HG03575 (cell line): ENCODE data around the gene ABHD2.

Source experiments
- ATAC-seq: cut with Tn5 transposase; IDR thresholded peaks from one replicate; pipeline ENCODE4 v1.9.1; 2021; ENCODE audit not compliant: unreplicated experiment, insufficient number of reproducible peaks, low FRiP score; ENCODE audit errors: extremely low read depth

The ABHD2 gene

DNA sequence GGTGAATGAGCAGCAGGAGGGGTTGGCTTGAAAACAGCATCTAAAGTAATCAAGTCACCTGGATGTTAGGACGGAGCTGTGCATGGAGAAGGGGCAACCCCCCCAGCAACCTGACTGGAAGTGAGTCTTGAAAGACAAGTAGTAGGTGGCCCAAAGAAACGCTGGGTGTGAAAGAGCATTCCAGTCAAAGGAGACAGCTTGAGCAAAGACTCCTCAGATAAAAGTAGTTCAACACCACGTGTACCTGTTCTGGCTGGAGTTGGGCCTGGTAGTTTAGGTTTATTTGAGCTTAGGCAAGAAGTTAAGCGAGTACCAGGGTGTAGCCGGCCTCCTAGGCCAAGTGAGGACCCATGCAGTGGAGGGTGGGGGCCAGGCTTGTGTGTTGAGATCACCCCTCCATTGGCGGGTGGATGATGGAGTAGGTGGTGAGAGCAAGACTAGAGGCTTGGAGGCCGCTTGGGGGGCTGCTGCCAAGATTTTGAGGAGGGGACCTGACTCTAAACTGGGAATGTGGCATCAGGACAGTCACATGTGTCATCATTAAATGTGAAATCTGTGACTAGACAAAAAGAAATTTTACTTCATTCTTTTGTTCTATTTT, 61.3 kb downstream of the ABHD2 start:
- no peak for ATAC-seq

GRCh38 chr15:89150287-89150686, 62.0 kb downstream of the ABHD2 start:
- ATAC-seq, result no peak

DNA sequence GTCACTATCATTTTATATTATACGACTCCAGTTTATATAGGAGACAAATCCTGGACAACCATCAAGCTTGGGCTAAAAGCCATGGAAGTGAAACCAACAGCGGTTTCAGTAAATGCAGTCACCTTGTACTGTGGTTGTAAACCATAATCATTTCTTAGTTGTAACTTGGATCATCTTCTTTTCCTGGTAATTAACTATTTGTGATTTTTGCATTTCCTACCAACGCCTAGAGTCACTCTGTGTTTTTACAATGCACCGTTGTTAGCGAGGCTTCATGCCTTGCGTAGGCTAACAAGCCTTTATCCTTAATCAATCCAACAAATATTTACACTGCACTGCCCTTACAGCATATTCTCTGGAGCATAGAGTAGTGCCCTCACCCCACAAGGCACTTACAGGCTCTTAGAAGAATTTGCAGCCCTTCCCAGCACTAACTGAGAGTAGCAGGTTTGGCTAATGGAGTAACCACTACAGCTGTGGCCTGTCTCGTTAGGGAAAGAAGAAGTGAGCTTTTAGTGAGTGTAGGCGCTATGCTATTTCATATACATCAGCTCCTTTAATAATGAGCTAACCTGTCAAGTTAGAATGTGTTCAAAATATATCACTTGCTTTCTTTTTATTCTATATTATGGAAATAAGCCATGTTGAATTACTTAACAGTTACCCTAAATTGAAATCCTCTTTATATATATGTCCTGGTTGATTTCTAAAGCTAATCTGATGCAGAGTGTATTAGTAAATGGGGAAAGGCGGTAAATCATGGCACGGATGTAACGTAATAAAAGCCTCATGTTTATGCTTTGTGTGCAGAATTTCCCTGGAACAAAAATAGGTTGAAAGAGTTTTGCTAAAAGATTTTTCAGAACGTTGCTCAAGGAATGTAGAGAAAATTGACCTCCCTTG, 62.8 kb downstream of the ABHD2 start:
- ATAC-seq, result no peak

- no peak for ATAC-seq
Observed at GRCh38 chr15:89155122-89155521, 66.9 kb downstream of the ABHD2 start.

GRCh38 chr15:89155656-89156055, 67.4 kb downstream of the ABHD2 start:
- no peak for ATAC-seq

- no peak for ATAC-seq
Observed at GRCh38 chr15:89157061-89157460, 68.8 kb downstream of the ABHD2 start.

GRCh38 chr15:89157918-89158564, 69.8 kb downstream of the ABHD2 start:
- ATAC-seq, result no peak

DNA sequence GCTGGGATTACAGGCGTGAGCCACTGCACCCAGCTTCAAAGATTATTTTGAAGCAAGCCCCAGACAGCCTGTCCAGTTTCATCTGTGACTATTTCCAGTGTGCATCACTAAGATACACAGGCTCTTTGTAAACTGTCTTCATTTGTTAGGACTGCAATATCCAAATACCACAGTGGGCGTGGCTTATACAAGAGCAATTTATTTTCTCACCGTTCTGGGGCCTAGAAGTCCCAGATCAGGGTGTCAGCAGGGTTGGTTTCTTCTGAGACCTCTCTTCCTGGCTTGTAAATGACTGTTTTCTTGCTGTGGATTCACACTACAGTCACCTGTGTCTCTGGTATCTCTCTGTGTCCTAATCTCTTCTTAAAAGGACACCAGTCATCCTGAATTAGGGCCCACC, 73.4 kb downstream of the ABHD2 start:
- no peak for ATAC-seq

GRCh38 chr15:89163271-89164055, 75.2 kb downstream of the ABHD2 start:
- no peak for ATAC-seq

DNA sequence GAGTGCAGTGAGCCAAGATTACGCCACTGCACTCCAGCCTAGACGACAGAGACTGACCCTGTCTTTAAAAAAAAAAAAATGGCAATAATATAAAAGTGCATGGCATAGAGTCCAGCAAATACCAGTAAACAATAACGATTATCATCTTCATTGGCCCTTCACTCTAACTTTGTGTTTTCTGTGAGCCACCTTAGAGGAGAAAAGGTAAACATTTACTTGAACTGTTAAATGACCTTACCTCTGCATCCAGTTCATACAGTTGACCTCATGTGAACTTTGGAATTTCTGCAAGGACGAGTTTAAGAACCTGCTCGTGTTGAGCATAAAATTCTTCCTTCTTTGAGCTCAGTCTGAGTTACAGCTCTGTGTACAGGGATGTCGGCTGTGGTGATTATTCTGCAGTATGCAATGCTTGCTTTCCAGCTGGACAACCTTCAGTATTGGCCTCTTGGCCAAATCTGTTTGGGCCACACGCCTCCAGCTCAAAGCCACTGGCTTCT, 76.5 kb downstream of the ABHD2 start:
- no peak for ATAC-seq

DNA sequence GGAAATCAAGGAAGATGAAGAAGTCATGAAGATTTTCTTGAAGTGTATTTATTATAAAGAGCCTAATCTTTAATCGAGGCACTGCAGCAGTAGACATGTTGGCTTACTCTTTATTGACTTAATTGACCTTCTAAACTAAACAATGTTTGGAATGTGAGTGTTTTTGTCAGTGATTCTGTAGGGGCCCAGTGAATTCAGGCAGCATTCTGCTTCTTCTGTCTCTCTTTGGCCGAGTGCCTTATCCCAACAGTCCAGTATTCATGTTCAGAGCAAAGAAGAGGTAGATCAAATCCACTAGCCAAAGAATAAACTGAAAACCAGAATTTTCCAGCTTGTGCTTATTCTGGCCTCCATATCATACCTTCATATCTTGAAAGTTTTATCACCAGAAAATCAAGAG, 77.4 kb downstream of the ABHD2 start:
- ATAC-seq, result no peak

- no peak for ATAC-seq
Observed at GRCh38 chr15:89167267-89168176, 79.3 kb downstream of the ABHD2 start.

- ATAC-seq, result no peak
Observed at GRCh38 chr15:89168316-89168833, 80.1 kb downstream of the ABHD2 start.

DNA sequence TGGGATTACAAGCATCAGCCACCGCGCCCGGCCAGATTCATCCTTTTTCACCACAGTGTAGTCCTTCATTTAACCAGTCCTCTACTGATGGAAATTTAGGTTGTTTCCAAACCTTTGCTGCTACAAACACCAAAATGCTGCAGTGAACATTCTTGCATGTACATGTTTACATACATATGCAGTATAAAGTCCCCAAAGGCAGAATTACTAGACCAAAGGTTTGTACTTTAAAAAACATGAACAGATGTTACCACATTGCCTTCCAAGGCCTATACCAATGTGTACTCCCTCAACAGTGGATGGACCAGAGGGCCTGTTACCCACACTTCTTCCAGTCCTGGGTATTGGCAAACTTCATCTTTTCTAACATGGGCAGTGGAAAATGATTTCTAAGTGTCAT, 82.1 kb downstream of the ABHD2 start:
- no peak for ATAC-seq

DNA sequence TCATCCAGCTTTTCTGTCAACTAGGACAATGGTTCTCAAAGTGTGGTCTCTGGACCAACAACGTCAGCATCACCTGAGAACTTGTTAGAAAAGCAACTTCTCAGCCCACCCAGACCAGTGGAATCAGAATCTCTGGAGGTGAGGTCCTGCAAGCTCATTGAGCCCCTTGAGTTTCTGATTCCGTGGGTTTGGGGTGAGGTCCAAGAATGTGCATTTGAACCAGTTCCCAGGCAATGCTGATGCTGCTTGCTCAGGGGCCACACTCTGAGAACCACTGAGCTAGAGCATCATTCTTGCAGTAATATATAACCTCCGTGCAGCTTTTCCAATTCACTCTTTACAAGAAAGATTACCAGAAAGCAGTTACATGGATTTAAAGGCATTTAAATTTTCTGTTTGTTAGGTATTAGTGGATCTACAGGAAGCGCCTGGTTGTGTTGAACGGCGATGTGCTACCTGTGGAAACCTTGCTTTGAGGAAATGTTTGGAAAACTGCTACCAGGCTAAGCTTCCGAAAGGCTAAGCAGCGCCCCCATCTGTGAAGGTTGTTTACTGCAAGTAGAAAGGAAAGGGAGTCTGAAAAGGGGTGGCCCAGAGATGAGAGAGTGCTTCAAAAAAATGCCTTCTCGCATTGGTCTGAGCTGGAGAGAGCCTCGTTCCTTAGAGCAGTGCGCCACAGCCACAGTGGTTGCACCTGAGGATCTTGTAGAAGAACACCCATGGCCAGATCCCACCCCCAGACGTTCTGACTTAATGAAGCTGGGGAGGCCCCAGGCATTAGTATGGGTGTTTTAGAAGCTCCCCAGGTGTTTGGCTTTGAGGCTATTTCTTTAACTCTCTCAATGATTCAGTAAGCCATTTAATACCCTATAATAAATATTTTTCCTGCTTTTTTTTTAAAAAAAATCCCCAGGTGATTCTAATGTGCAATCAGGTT, 83.1 kb downstream of the ABHD2 start:
- ATAC-seq, result no peak

DNA sequence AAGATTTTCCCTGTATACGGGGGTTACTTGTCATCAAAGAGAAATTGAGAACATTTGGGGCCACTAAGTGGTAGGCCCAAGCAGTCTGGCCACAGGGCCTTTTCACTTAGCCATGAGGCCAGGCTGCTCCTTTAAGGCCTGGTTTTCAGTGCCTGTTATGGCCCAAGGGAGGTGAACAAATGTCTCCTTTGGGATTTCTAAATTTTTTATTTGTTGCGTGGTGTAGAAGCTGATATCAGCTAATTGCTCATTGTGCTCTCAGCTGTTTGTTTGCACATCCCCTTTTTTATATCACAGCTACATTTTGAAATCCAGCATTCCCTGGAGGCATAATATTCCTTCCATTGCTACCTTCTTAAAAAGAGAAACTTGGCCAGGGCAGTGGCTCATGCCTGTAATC, 84.7 kb downstream of the ABHD2 start:
- ATAC-seq, result no peak

DNA sequence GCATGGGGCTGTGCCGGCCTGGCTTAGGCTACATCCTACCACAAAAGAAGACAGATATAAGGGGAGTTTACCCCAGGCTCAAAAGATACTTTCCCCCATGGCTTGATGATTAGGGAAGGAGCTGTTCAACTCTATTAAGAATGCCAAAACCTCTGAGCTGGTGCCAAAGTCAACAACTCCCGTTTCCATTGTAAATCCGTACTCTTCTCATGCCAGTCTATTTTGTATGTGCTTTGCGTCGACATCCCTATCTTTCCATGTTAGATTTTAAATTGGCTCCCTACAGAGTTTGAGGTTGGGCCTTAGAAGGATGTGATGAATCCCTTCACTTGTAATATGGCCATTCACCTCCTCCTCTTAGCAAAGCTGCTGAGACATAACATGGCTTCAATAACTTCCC, 86.2 kb downstream of the ABHD2 start:
- ATAC-seq, result no peak
